Retinal pigment epithelial cell (primary cell): ENCODE data around the gene RIN3.
"Not testable (repeated sequence)": the region's sequence is repeated elsewhere in the genome, so short reads cannot be mapped to it uniquely, and the experiment has no call there.

Experiments
- DNase-seq: peaks from one replicate; pipeline ENCODE4 v3.0.0-alpha.2; 2010; ENCODE audit warnings: low read depth
- H3K4me3 ChIP-seq: 2 replicates; pipeline ENCODE4 v1.5.1; 2011; ENCODE audit warnings: mild to moderate bottlenecking, low read length, control low read depth, moderate library complexity
- TF ChIP-seq, protein P1 (sequence below): conservative IDR thresholded peaks from 2 replicates; pipeline ENCODE4 v1.5.1; 2011; ENCODE audit warnings: low read depth, low read length, control low read depth, inconsistent platforms

The RIN3 gene

DNA sequence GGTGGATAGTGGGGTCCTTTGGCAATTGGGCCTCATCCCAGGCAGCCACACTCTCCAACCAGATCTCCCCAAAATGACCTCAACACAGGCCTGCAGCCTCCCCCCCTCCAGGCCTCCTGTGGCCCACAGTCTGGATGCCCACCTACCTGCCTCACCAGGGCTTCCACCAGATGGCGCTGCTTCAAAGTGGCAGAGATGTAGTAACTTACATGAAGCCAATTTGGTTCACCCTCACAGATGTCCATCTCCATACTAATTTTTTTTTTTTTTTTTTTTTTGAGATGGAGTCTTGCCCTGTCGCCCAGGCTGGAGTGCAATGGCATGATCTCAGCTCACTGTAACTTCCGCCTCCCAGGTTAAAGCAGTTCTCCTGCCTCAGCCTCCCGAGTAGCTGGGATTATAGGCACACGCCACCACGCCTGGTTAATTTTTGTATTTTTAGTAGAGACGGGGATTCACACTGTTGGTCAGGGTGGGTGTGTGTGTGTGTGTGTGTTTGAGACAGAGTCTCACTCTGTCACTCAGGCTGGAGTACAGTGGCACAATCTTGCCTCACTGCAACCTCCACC is 201.2 kb downstream of the RIN3 start:
- not testable (repeated sequence) for DNase-seq, H3K4me3 ChIP-seq
- TF ChIP-seq, protein P1, sequence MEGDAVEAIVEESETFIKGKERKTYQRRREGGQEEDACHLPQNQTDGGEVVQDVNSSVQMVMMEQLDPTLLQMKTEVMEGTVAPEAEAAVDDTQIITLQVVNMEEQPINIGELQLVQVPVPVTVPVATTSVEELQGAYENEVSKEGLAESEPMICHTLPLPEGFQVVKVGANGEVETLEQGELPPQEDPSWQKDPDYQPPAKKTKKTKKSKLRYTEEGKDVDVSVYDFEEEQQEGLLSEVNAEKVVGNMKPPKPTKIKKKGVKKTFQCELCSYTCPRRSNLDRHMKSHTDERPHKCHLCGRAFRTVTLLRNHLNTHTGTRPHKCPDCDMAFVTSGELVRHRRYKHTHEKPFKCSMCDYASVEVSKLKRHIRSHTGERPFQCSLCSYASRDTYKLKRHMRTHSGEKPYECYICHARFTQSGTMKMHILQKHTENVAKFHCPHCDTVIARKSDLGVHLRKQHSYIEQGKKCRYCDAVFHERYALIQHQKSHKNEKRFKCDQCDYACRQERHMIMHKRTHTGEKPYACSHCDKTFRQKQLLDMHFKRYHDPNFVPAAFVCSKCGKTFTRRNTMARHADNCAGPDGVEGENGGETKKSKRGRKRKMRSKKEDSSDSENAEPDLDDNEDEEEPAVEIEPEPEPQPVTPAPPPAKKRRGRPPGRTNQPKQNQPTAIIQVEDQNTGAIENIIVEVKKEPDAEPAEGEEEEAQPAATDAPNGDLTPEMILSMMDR, result peak; percentile 87

DNA sequence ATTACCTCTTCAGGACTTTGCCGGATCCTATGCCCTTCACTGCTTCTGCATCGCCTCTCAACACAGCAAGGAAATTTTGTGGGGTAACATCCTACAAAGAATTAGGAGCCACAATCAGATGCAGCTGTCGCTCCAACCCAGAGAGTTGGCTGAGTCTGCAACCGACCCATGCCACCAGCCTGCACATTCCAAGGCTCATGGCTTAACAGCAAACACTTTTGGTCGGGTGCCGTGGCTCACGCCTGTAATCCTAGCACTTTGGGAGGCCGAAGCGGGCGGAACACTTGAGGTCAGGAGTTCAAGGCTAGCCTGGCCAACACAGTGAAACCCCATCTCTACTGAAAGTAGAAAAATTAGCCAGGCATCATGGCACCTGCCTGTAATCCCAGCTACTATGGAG is 202.6 kb downstream of the RIN3 start:
- no peak overlapping the region for H3K4me3 ChIP-seq
- TF ChIP-seq, protein P1, result no peak
- DNase-seq, result no peak

DNA sequence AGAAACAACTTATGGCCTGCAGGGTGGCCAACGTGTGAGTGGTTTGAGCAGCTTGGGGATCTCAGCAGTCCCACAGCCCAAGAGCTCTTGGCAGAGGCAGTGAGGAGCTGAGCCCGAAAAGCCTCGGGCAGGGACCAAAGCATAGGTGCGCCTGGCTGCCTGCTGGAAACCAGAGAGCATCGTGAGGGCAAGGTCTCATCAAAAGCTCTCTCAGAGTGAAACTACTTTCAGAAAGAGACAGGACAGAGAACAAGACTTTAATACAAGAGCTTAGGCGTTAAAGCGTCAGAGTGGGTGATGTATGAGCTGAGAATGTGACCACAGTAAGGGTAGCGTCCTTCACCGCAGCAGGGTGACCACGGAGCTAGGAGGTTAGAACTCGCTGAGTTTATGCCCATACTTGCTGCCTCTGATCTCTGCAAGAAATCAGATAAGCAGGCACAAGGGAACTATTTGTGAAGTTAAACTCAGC is 204.0 kb downstream of the RIN3 start:
- no peak overlapping the region for H3K4me3 ChIP-seq
- TF ChIP-seq, protein P1, result no peak
- no peak for DNase-seq

DNA sequence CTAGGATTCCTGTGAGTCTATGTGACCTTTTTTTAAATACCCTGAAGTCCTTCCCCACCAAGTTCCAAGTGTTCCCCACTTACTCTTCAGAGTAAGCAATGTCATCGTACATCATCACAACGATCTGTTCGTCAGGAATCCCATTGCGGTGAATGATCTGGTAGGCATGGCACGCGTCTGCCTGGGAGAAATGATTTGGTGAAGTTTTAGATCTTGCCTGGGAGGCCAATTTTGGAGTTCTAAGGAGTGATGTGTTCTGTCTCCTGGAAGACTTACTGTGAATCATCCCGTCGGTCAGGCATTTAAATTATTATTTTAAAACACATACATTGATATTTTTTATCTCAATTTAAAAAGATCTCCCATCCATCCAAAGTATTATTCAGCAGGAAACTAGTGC is 205.1 kb downstream of the RIN3 start:
- no peak for DNase-seq
- H3K4me3 ChIP-seq, result no peak overlapping the region
- TF ChIP-seq, protein P1, result no peak

DNA sequence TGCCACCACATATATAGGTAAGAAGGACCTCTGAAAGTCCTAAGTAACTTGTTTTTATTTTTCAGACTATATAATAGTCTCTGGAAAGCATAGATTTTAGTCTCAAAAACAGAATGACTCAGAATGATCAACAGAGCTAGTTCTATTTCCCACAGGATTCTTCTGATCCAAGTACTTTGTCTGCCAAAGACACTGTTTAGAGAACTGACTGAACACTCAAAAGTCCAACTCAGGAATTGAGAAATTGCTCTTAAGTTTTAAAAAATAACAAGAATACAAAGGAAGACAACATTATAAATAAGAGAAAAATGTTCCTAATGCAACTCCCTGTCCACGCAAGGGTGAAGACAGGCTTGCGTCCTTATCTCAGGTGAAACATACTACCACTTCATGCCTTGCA is 205.8 kb downstream of the RIN3 start:
- DNase-seq, result no peak

DNA sequence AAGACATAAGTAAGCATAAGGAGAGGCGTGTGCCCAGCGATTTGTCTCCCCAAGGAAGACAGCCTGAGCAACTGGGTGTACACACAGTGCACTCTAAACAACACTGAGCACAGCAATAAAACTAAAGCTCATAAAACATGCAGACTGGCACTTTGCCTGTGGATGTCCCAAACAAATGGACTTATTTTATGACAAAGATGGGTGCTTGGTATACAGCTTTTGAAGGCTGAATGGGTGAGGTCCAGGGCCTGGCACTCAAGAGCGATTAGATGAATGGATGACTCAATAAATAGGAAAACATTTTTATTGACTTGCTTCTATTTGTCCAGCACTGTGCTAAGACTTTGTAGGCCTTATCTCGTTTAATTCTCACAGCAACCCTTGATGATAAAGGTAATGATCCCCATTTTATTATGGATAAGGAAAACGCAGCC is 206.3 kb downstream of the RIN3 start:
- H3K4me3 ChIP-seq, result no peak overlapping the region
- TF ChIP-seq, protein P1, result no peak
- no peak for DNase-seq

More for the DNA sequence above, 205.8 kb downstream of the RIN3 start:
- H3K4me3 ChIP-seq, result no peak overlapping the region
- TF ChIP-seq, protein P1, result no peak
